Measurements from ENCODE around the gene ARL9.

The ARL9 gene

GRCh38 chr4:56505269-56506130 lies at the start of gene ARL9:
TSS of gene ARL9 (plus strand) at chr4:56505791. CDS start at chr4:56505863, 72 bp downstream.
- Histone ChIP-seq H3K4me2 (ENCODE audit: low read depth, low read length, poor library complexity, severe bottlenecking) (no peak within 1 kb of the TSS), H3K4me3 (ENCODE audit: low read length, poor library complexity, severe bottlenecking) (no peak within 1 kb of the TSS), H3K4me1 (ENCODE audit: insufficient read depth, low read length, poor library complexity, severe bottlenecking) (no peaks in the 10 kb centered on the region), H3K9me2 (replicated peaks; ENCODE audit: low read depth, low read length) (no peaks in the 10 kb centered on the region), H3K36me3 (ENCODE audit: insufficient read depth, low read length) (peaks cover 28% of the 10 kb centered on the region; the same call in 1 of the 2 replicates), H3K79me2 (ENCODE audit: insufficient read depth, low read length) (no peaks in the 10 kb centered on the region), H3K9ac (ENCODE audit: low read depth, low read length, poor library complexity, severe bottlenecking) (no peak within 1 kb of the TSS), H2AFZ (ENCODE audit: low read length) (no peak within 1 kb of the TSS), H3K27me3 (ENCODE audit: insufficient read depth, low read length, poor library complexity, severe bottlenecking) (no peaks in the 10 kb centered on the region), H4K20me1 (ENCODE audit: insufficient read depth, low read length, poor library complexity, severe bottlenecking) (no peaks in the 10 kb centered on the region), H3F3A (ENCODE audit: low read depth) (no peaks in the 10 kb centered on the region), H3K9me3 (ENCODE audit: insufficient read depth, low read depth, low read length) (no peaks in the 10 kb centered on the region)
- no peak for TF ChIP-seq EZH2phosphoT487 (IDR thresholded peaks at IDR 0.05; ENCODE audit: borderline replicate concordance)
- no peak for TF ChIP-seq CTCF (conservative IDR thresholded peaks at IDR 0.05; ENCODE audit: low read length)

GRCh38 chr4:56460085-56460484 lies 45.5 kb upstream of the ARL9 start:
- Histone ChIP-seq H3K27me3 (ENCODE audit: insufficient read depth, low read length, poor library complexity, severe bottlenecking) (no peaks in the 10 kb centered on the region), H3K9me2 (replicated peaks; ENCODE audit: low read depth, low read length) (no peaks in the 10 kb centered on the region), H3F3A (ENCODE audit: low read depth) (no peaks in the 10 kb centered on the region), H3K9ac (ENCODE audit: low read depth, low read length, poor library complexity, severe bottlenecking) (no peak overlapping the region), H3K36me3 (ENCODE audit: insufficient read depth, low read length) (peaks cover 77% of the 10 kb centered on the region), H2AFZ (ENCODE audit: low read length) (no peak overlapping the region), H4K20me1 (ENCODE audit: insufficient read depth, low read length, poor library complexity, severe bottlenecking) (peaks cover 11% of the 10 kb centered on the region), H3K4me1 (ENCODE audit: insufficient read depth, low read length, poor library complexity, severe bottlenecking) (peaks cover 10% of the 10 kb centered on the region), H3K4me2 (ENCODE audit: low read depth, low read length, poor library complexity, severe bottlenecking) (no peak overlapping the region), H3K4me3 (ENCODE audit: low read length, poor library complexity, severe bottlenecking) (no peak overlapping the region), H3K79me2 (ENCODE audit: insufficient read depth, low read length) (peaks cover 28% of the 10 kb centered on the region), H3K9me3 (ENCODE audit: insufficient read depth, low read depth, low read length) (no peaks in the 10 kb centered on the region)
- TF ChIP-seq CTCF (conservative IDR thresholded peaks at IDR 0.05; ENCODE audit: low read length) (no peak), EZH2phosphoT487 (IDR thresholded peaks at IDR 0.05; ENCODE audit: borderline replicate concordance) (no peak)

- H3K4me2 ChIP-seq (ENCODE audit: low read depth, low read length, poor library complexity, severe bottlenecking), result no peak overlapping the region
- no peaks in the 10 kb centered on the region for H3K27me3 ChIP-seq (ENCODE audit: insufficient read depth, low read length, poor library complexity, severe bottlenecking)
- H4K20me1 ChIP-seq (ENCODE audit: insufficient read depth, low read length, poor library complexity, severe bottlenecking), result peaks cover 12% of the 10 kb centered on the region
- no peaks in the 10 kb centered on the region for H3F3A ChIP-seq (ENCODE audit: low read depth)
- no peaks in the 10 kb centered on the region for H3K9me3 ChIP-seq (ENCODE audit: insufficient read depth, low read depth, low read length)
- H3K9me2 ChIP-seq (replicated peaks; ENCODE audit: low read depth, low read length), result no peaks in the 10 kb centered on the region
- peaks cover 22% of the 10 kb centered on the region for H3K4me1 ChIP-seq (ENCODE audit: insufficient read depth, low read length, poor library complexity, severe bottlenecking)
- no peak overlapping the region for H2AFZ ChIP-seq (ENCODE audit: low read length)
- peaks cover 56% of the 10 kb centered on the region for H3K36me3 ChIP-seq (ENCODE audit: insufficient read depth, low read length)
- H3K4me3 ChIP-seq (ENCODE audit: low read length, poor library complexity, severe bottlenecking), result no peak overlapping the region
- TF ChIP-seq EZH2phosphoT487 (IDR thresholded peaks at IDR 0.05; ENCODE audit: borderline replicate concordance) (no peak), CTCF (conservative IDR thresholded peaks at IDR 0.05; ENCODE audit: low read length) (no peak)
- H3K79me2 ChIP-seq (ENCODE audit: insufficient read depth, low read length), result peaks cover 33% of the 10 kb centered on the region
- no peak overlapping the region for H3K9ac ChIP-seq (ENCODE audit: low read depth, low read length, poor library complexity, severe bottlenecking)
Observed at GRCh38 chr4:56462157-56462556, 43.4 kb upstream of the ARL9 start.

Measured in Loucy (cell line).